Right atrium auricular region (tissue), 2 donors: ENCODE results near the gene PIP4K2A. TPM values are rescaled to one million over a fixed set of nuclear protein-coding genes. Genes with fewer than 3 reads are reported as not detected.

Experiments
- DNase-seq: peaks from one replicate; pipeline ENCODE4 v3.0.0-alpha.2; 2019; ENCODE audit warnings: low spot score
- H3K27ac ChIP-seq, 2 donors: fragments of 200-600 bp; sonication (generic); 1 replicate in 1 of 2; 2 replicates in 1 of 2; pipeline ENCODE4 v1.5.1; 2016 to 2019
- H3K27me3 ChIP-seq, 2 donors: fragments of 200-600 bp; sonication (generic); one replicate each; pipeline versions ENCODE4 v1.5.1 to v1.6.0; 2017 to 2019
- H3K36me3 ChIP-seq: fragments of 200-600 bp; sonication (generic); one replicate; pipeline ENCODE4 v1.5.1; 2016
- H3K4me1 ChIP-seq, 2 donors: fragments of 200-600 bp; sonication (generic); one replicate each; pipeline versions ENCODE4 v1.5.1 to v1.6.0; 2017 to 2019
- H3K4me3 ChIP-seq, 2 donors: fragments of 200-600 bp; sonication (generic); 1 replicate in 1 of 2; 2 replicates in 1 of 2; pipeline ENCODE4 v1.5.1; 2017 to 2019; ENCODE audit warnings: mild to moderate bottlenecking in 1 of 2, moderate library complexity in 1 of 2
- H3K9me3 ChIP-seq, 2 donors: fragments of 200-600 bp; sonication (generic); one replicate each; pipeline ENCODE4 v1.5.1; 2019
- total RNA-seq, 2 donors: library from RNA; depleted of rRNA; stranded (reverse); fragments of >200 nt; gene quantifications; one replicate each; pipeline ENCODE4 v1.1.0, GENCODE V29; 2016
- TF ChIP-seq, protein P1 (sequence below), 2 donors: fragments of 200-600 bp; sonication (generic); IDR thresholded peaks; one replicate each; pipeline ENCODE4 v1.5.1; 2019; ENCODE audit warnings: antibody characterized with exemption in 2 of 2

The PIP4K2A gene
- total RNA-seq, 2 donors from 2014 or later: 12.1 to 18.3 TPM

DNA sequence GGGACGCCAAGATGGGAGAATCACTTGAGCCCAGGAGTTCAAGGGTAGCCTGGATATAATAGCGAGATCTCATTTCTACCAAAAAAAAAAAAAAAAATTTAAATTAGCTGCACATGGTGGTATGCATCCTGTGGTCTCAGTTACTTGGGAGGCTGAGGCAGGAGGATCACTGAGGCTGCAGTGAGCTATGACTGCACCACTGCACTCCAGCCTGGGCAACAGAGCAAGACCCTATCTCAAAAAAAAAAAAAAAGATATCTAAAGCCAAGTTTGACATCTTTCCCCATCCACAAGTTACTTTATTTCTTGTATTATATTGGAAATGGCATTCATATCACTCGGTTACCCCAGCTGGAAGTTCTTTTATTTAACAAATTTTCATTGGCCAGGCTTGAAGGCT, 3.4 kb upstream of the PIP4K2A start:
- TF ChIP-seq, protein P1, sequence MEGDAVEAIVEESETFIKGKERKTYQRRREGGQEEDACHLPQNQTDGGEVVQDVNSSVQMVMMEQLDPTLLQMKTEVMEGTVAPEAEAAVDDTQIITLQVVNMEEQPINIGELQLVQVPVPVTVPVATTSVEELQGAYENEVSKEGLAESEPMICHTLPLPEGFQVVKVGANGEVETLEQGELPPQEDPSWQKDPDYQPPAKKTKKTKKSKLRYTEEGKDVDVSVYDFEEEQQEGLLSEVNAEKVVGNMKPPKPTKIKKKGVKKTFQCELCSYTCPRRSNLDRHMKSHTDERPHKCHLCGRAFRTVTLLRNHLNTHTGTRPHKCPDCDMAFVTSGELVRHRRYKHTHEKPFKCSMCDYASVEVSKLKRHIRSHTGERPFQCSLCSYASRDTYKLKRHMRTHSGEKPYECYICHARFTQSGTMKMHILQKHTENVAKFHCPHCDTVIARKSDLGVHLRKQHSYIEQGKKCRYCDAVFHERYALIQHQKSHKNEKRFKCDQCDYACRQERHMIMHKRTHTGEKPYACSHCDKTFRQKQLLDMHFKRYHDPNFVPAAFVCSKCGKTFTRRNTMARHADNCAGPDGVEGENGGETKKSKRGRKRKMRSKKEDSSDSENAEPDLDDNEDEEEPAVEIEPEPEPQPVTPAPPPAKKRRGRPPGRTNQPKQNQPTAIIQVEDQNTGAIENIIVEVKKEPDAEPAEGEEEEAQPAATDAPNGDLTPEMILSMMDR (IDR thresholded peaks at IDR 0.05): no peak
- no peaks in the 10 kb centered on the region for H3K36me3 ChIP-seq
- H3K4me1 ChIP-seq: peaks cover 0 to 3% of the 10 kb centered on the region in 2 donors
- no peak for DNase-seq
- no peak overlapping the region for H3K4me3 ChIP-seq
- H3K9me3 ChIP-seq: no peaks in the 10 kb centered on the region
- no peak overlapping the region for H3K27ac ChIP-seq
- no peaks in the 10 kb centered on the region for H3K27me3 ChIP-seq

DNA sequence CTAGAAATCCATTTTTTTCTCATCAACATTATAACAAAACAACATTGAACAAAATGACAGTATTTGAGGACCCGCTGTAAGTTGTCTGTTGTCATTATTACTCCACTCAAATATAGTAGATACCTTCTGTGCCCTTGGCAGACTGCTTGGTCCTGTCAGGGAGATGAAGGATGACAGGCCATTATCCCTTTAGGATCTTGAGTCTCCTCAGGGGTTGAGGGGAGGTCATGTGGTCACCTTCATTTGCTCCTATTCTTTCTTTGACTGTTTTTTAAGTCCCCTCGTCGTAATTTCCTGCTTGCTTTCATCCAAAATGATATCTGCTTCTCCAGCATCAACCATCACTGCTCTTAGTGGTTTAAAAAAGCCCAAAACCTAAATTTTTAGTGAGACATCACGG, 2.6 kb upstream of the PIP4K2A start:
- Histone ChIP-seq H3K4me1 (peaks cover 0 to 10% of the 10 kb centered on the region in 2 donors), H3K27ac (no peak overlapping the region), H3K27me3 (no peaks in the 10 kb centered on the region), H3K4me3 (no peak overlapping the region), H3K36me3 (no peaks in the 10 kb centered on the region), H3K9me3 (no peaks in the 10 kb centered on the region)
- no peak for DNase-seq
- TF ChIP-seq, protein P1 (IDR thresholded peaks at IDR 0.05): no peak

DNA sequence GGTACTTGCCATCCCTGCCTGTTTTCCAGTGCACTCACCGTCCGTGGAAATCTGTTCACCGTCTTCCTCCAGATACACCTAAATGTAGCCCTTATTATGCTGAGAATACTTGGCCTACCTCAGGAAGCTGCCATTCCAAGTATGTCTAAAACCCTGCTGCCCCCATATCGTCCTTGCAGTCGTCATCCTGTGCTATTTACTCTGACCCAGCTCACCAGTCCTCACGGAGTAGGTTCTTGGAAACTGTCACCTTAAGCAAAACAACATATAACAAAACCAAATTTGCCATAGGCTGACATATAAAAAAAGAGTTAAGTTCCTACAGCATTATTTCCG, 880 bp upstream of the PIP4K2A start:
- Histone ChIP-seq H3K4me1 (peaks cover 0 to 27% of the 10 kb centered on the region in 2 donors), H3K36me3 (no peaks in the 10 kb centered on the region), H3K27me3 (no peaks in the 10 kb centered on the region), H3K4me3 (no peak overlapping the region), H3K9me3 (no peaks in the 10 kb centered on the region), H3K27ac (peak overlapping the region in 1 of 2 donors; percentile 85)
- TF ChIP-seq, protein P1 (IDR thresholded peaks at IDR 0.05): no peak
- no peak for DNase-seq

DNA sequence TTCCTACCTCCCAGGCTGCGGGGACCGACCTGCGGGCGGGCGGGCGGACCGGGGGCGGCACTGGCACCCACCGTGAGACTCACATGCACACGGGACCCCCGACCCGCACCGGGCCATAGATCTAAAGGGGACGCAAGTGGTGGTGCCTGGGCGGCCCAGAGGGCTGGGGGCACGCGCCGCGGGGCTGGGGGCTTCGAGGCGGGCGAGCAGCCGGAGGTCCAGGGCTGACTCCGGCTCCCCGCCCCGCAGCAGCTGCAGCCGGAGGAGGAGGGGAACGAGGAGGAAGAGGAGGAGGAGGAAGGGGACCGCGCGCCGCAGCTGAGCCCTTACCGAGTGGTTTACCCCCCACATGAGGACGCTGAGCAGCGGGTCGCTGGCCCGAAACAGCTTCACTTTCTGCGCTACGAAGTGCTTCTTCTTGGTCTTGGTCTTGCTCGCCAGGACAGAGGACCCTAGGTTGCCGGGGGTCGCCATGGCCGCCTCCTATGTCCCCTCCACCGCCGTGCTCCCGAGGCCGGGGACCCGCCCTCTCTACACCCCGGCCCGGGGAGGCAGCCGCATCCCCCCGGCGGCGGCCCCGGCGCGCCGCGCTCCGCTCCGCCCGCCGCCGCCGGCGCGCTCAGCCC, 412 bp downstream of the PIP4K2A start:
- no peak for DNase-seq
- Histone ChIP-seq H3K27ac (peak overlapping the region; percentile 74 to 89), H3K9me3 (no peaks in the 10 kb centered on the region), H3K4me1 (peaks cover 0 to 30% of the 10 kb centered on the region in 2 donors), H3K4me3 (peak overlapping the region; percentile 96 to 98), H3K36me3 (no peaks in the 10 kb centered on the region), H3K27me3 (no peaks in the 10 kb centered on the region)
- TF ChIP-seq, protein P1 (IDR thresholded peaks at IDR 0.05): no peak

DNA sequence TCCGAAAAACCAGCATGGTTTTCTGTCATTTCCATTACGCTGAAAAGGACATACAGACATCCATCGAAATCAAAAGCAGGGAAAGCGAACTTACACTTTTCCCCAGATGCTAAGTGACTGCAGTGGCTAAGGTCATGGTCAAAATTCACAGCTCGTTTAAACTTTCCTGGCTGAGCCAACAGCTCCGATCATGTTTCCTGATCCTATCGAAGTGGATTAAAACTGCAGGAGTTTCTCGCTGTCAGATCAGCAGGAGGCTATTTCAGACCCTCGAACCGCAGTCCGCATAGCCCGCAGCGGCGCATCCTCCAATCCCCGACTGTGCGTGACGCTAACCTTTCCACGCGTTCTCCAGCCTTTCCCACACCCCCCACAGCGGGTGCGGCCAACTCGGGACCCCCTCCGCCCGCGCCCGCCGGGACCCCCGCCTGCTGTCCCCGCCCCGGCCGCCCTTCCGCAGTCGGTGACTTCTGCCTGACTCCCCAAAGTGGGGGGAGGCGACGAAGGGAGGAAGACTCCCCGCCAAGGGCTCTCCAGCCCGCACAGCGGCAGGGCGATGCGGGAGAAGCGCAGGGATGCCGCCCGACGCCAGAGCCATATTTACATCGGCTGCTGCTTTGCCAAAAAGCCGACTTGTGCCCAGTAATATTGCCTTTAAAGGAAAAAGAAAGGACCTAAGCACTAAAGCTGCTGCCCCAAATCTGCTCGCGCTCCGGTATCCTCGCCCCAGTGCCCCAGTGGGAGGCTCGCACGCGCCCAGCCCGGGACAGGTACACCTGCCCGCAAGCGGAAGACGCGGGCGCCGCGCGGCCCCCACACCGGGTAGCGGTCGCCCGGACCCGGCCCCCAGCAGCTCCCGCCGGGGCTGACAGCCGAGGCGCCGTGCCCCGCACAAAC, 1.2 kb downstream of the PIP4K2A start:
- Histone ChIP-seq H3K4me1 (peaks cover 0 to 30% of the 10 kb centered on the region in 2 donors), H3K4me3 (peak overlapping the region; percentile 96 to 98), H3K27me3 (no peaks in the 10 kb centered on the region), H3K27ac (peak overlapping the region; percentile 74 to 89), H3K36me3 (no peaks in the 10 kb centered on the region), H3K9me3 (no peaks in the 10 kb centered on the region)
- no peak for DNase-seq
- TF ChIP-seq, protein P1 (IDR thresholded peaks at IDR 0.05): no peak
